ENCODE measurements around the gene SORCS1. TPM values are rescaled to one million over a fixed set of nuclear protein-coding genes. Genes with fewer than 3 reads are reported as not detected.

The SORCS1 gene
- total and polyA plus RNA-seq, 2 of the 8 experiments (the other 6 are each of a cell fraction or from before 2014, with no cell fraction given) = 4.1 to 4.6 TPM

DNA sequence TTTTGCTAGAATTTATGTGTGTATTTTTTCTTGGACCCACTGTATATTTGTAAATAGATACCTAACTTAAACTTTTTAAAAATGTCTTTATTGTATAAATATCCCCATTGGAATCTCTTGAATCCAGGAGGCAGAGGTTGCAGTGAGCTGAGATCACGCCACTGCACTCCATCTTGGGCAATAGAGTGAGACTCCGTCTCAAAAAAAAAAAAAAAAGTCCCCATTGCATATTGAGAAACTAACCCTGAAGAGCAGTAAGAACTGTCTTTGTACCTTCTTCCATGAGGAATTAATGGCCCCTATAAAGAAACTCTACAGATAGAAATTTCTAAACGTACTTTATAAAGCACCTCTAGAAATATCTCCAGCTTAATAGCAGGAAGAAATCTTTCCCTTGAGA lies 504.0 kb downstream of the SORCS1 start (continued):
- TF ChIP-seq, protein P1, sequence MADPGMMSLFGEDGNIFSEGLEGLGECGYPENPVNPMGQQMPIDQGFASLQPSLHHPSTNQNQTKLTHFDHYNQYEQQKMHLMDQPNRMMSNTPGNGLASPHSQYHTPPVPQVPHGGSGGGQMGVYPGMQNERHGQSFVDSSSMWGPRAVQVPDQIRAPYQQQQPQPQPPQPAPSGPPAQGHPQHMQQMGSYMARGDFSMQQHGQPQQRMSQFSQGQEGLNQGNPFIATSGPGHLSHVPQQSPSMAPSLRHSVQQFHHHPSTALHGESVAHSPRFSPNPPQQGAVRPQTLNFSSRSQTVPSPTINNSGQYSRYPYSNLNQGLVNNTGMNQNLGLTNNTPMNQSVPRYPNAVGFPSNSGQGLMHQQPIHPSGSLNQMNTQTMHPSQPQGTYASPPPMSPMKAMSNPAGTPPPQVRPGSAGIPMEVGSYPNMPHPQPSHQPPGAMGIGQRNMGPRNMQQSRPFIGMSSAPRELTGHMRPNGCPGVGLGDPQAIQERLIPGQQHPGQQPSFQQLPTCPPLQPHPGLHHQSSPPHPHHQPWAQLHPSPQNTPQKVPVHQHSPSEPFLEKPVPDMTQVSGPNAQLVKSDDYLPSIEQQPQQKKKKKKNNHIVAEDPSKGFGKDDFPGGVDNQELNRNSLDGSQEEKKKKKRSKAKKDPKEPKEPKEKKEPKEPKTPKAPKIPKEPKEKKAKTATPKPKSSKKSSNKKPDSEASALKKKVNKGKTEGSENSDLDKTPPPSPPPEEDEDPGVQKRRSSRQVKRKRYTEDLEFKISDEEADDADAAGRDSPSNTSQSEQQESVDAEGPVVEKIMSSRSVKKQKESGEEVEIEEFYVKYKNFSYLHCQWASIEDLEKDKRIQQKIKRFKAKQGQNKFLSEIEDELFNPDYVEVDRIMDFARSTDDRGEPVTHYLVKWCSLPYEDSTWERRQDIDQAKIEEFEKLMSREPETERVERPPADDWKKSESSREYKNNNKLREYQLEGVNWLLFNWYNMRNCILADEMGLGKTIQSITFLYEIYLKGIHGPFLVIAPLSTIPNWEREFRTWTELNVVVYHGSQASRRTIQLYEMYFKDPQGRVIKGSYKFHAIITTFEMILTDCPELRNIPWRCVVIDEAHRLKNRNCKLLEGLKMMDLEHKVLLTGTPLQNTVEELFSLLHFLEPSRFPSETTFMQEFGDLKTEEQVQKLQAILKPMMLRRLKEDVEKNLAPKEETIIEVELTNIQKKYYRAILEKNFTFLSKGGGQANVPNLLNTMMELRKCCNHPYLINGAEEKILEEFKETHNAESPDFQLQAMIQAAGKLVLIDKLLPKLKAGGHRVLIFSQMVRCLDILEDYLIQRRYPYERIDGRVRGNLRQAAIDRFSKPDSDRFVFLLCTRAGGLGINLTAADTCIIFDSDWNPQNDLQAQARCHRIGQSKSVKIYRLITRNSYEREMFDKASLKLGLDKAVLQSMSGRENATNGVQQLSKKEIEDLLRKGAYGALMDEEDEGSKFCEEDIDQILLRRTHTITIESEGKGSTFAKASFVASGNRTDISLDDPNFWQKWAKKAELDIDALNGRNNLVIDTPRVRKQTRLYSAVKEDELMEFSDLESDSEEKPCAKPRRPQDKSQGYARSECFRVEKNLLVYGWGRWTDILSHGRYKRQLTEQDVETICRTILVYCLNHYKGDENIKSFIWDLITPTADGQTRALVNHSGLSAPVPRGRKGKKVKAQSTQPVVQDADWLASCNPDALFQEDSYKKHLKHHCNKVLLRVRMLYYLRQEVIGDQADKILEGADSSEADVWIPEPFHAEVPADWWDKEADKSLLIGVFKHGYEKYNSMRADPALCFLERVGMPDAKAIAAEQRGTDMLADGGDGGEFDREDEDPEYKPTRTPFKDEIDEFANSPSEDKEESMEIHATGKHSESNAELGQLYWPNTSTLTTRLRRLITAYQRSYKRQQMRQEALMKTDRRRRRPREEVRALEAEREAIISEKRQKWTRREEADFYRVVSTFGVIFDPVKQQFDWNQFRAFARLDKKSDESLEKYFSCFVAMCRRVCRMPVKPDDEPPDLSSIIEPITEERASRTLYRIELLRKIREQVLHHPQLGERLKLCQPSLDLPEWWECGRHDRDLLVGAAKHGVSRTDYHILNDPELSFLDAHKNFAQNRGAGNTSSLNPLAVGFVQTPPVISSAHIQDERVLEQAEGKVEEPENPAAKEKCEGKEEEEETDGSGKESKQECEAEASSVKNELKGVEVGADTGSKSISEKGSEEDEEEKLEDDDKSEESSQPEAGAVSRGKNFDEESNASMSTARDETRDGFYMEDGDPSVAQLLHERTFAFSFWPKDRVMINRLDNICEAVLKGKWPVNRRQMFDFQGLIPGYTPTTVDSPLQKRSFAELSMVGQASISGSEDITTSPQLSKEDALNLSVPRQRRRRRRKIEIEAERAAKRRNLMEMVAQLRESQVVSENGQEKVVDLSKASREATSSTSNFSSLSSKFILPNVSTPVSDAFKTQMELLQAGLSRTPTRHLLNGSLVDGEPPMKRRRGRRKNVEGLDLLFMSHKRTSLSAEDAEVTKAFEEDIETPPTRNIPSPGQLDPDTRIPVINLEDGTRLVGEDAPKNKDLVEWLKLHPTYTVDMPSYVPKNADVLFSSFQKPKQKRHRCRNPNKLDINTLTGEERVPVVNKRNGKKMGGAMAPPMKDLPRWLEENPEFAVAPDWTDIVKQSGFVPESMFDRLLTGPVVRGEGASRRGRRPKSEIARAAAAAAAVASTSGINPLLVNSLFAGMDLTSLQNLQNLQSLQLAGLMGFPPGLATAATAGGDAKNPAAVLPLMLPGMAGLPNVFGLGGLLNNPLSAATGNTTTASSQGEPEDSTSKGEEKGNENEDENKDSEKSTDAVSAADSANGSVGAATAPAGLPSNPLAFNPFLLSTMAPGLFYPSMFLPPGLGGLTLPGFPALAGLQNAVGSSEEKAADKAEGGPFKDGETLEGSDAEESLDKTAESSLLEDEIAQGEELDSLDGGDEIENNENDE (IDR thresholded peaks at IDR 0.05; ENCODE audit: insufficient replicate concordance, low read length) = no peak
- TF ChIP-seq SIX5 (IDR thresholded peaks at IDR 0.05; ENCODE audit: low read depth, low read length) (no peak), POLR2A (IDR thresholded peaks at IDR 0.05; ENCODE audit: control extremely low read depth in 1 of 2, low read depth in 2 of 2, low read length in 2 of 2) (no peak)
- TF ChIP-seq, protein P2, sequence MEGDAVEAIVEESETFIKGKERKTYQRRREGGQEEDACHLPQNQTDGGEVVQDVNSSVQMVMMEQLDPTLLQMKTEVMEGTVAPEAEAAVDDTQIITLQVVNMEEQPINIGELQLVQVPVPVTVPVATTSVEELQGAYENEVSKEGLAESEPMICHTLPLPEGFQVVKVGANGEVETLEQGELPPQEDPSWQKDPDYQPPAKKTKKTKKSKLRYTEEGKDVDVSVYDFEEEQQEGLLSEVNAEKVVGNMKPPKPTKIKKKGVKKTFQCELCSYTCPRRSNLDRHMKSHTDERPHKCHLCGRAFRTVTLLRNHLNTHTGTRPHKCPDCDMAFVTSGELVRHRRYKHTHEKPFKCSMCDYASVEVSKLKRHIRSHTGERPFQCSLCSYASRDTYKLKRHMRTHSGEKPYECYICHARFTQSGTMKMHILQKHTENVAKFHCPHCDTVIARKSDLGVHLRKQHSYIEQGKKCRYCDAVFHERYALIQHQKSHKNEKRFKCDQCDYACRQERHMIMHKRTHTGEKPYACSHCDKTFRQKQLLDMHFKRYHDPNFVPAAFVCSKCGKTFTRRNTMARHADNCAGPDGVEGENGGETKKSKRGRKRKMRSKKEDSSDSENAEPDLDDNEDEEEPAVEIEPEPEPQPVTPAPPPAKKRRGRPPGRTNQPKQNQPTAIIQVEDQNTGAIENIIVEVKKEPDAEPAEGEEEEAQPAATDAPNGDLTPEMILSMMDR (IDR thresholded peaks at IDR 0.05; ENCODE audit: control extremely low read depth in 1 of 3, insufficient read depth in 1 of 3, low read depth in 1 of 3, low read length in 3 of 3) = no peak
